ENCODE data around the gene TNPO1.
A peak's percentile ranks its signal among the peaks of the same experiment; 100 is the strongest.
"Not testable (repeated sequence)": the region's sequence is repeated elsewhere in the genome, so short reads cannot be mapped to it uniquely, and the experiment has no call there.

TNPO1 gene

GRCh38 chr5:72908664-72909063 lies 92.2 kb downstream of the TNPO1 start:
- DNase-seq (ENCODE audit: insufficient read length, low spot score) (no peak), FAIRE-seq (no peak)
- no peak for TF ChIP-seq POLR2A (IDR thresholded peaks at IDR 0.05; ENCODE audit: low read depth, low read length)

- FAIRE-seq (no peak), DNase-seq (ENCODE audit: insufficient read length, low spot score) (no peak)
- TF ChIP-seq POLR2A (IDR thresholded peaks at IDR 0.05; ENCODE audit: low read depth, low read length) = no peak
Measured at GRCh38 chr5:72917371-72917776, 100.9 kb downstream of the TNPO1 start.

- peak; percentile 65 for FAIRE-seq
- DNase-seq (ENCODE audit: insufficient read length, low spot score) = no peak
- no peak for TF ChIP-seq POLR2A (IDR thresholded peaks at IDR 0.05; ENCODE audit: low read depth, low read length)
Measured at GRCh38 chr5:72920690-72921502, 104.4 kb downstream of the TNPO1 start.

GRCh38 chr5:72921886-72922285 lies 105.4 kb downstream of the TNPO1 start:
- FAIRE-seq (no peak), DNase-seq (ENCODE audit: insufficient read length, low spot score) (no peak)
- TF ChIP-seq POLR2A (IDR thresholded peaks at IDR 0.05; ENCODE audit: low read depth, low read length) = no peak

- FAIRE-seq (no peak), DNase-seq (ENCODE audit: insufficient read length, low spot score) (no peak)
- no peak for TF ChIP-seq POLR2A (IDR thresholded peaks at IDR 0.05; ENCODE audit: low read depth, low read length)
Measured at GRCh38 chr5:72922422-72922821, 106.0 kb downstream of the TNPO1 start.

- no peak for TF ChIP-seq POLR2A (IDR thresholded peaks at IDR 0.05; ENCODE audit: low read depth, low read length)
- FAIRE-seq = no peak
- no peak for DNase-seq (ENCODE audit: insufficient read length, low spot score)
Measured at GRCh38 chr5:72925336-72926010, 109.0 kb downstream of the TNPO1 start.

- not testable (repeated sequence) for DNase-seq (ENCODE audit: insufficient read length, low spot score); FAIRE-seq
Measured at GRCh38 chr5:72932686-72933085, 116.2 kb downstream of the TNPO1 start.

GRCh38 chr5:72934953-72935725 lies 118.7 kb downstream of the TNPO1 start:
- not testable (repeated sequence) for FAIRE-seq

GRCh38 chr5:72936893-72937292 lies 120.4 kb downstream of the TNPO1 start:
- FAIRE-seq = no peak
- TF ChIP-seq POLR2A (IDR thresholded peaks at IDR 0.05; ENCODE audit: low read depth, low read length) = no peak
- no peak for DNase-seq (ENCODE audit: insufficient read length, low spot score)

More at GRCh38 chr5:72934953-72935725, 118.7 kb downstream of the TNPO1 start:
- not testable (repeated sequence) for DNase-seq (ENCODE audit: insufficient read length, low spot score)

GRCh38 chr5:72937517-72938061 lies 121.1 kb downstream of the TNPO1 start:
- no peak for TF ChIP-seq POLR2A (IDR thresholded peaks at IDR 0.05; ENCODE audit: low read depth, low read length)
- FAIRE-seq (no peak), DNase-seq (ENCODE audit: insufficient read length, low spot score) (no peak)

- FAIRE-seq = no peak
- DNase-seq (ENCODE audit: insufficient read length, low spot score) = no peak
- no peak for TF ChIP-seq POLR2A (IDR thresholded peaks at IDR 0.05; ENCODE audit: low read depth, low read length)
Measured at GRCh38 chr5:72938206-72938605, 121.7 kb downstream of the TNPO1 start.

- DNase-seq (ENCODE audit: insufficient read length, low spot score) (no peak), FAIRE-seq (no peak)
- TF ChIP-seq POLR2A (IDR thresholded peaks at IDR 0.05; ENCODE audit: low read depth, low read length) = no peak
Measured at GRCh38 chr5:72940082-72940481, 123.6 kb downstream of the TNPO1 start.

GRCh38 chr5:72943307-72943706 lies 126.8 kb downstream of the TNPO1 start:
- no peak for TF ChIP-seq POLR2A (IDR thresholded peaks at IDR 0.05; ENCODE audit: low read depth, low read length)
- FAIRE-seq (no peak), DNase-seq (ENCODE audit: insufficient read length, low spot score) (no peak)

- no peak for DNase-seq (ENCODE audit: insufficient read length, low spot score)
- no peak for FAIRE-seq
- TF ChIP-seq POLR2A (IDR thresholded peaks at IDR 0.05; ENCODE audit: low read depth, low read length) = no peak
Measured at GRCh38 chr5:72947498-72947897, 131.0 kb downstream of the TNPO1 start.
